K562 (cell line): Measurements from ENCODE around the gene PXN. TPM values are rescaled to one million over a fixed set of nuclear protein-coding genes. Genes with fewer than 3 reads are reported as not detected.
A peak's percentile ranks its signal among the peaks of the same experiment; 100 is the strongest.

Experiments
- BDP1 ChIP-seq: IDR thresholded peaks from 3 replicates; pipeline ENCODE4 v1.6.1; 2011; ENCODE audit not compliant: insufficient read length, insufficient read depth
- CBFA2T3 ChIP-seq: fragments of 450-650 bp; IDR thresholded peaks from 2 replicates; pipeline ENCODE4 v1.6.1; 2017
- CBFB ChIP-seq: sonication (generic); formaldehyde crosslinking; IDR thresholded peaks from 2 replicates; pipeline ENCODE4 v1.4.0; 2020; ENCODE audit warnings: mild to moderate bottlenecking, missing genetic modification reagents
- CHD4 ChIP-seq: fragments of 200-600 bp; sonication (generic); IDR thresholded peaks from 3 replicates; pipeline ENCODE4 v1.6.1; 2012; ENCODE audit warnings: low read depth, mild to moderate bottlenecking, mixed read lengths, low read length, inconsistent platforms; ENCODE audit not compliant: insufficient read depth, insufficient replicate concordance, poor library complexity, severe bottlenecking
- FUS ChIP-seq: fragments of 200-400 bp; formaldehyde crosslinking; optimal IDR thresholded peaks from 2 replicates; pipeline ENCODE3; 2017; ENCODE audit warnings: low read depth, low read length
- HNRNPLL ChIP-seq: fragments of 200-400 bp; formaldehyde crosslinking; IDR thresholded peaks from 2 replicates; pipeline ENCODE4 v1.6.1; 2017; ENCODE audit warnings: low read length, low read depth, mild to moderate bottlenecking; ENCODE audit not compliant: poor library complexity, severe bottlenecking
- MAFK ChIP-seq: IDR thresholded peaks from 2 replicates; pipeline ENCODE4 v1.6.1; 2011; ENCODE audit warnings: low read length, improper control_type of control experiment
- NCOA6 ChIP-seq: fragments of 450-650 bp; IDR thresholded peaks from 2 replicates; pipeline ENCODE4 v1.6.1; 2017; ENCODE audit warnings: mild to moderate bottlenecking
- NR2C1 ChIP-seq, 2 experiments: fragments of 450-650 bp; IDR thresholded peaks; 2 replicates each; pipeline ENCODE4 v1.6.1; 2017; ENCODE audit warnings: mild to moderate bottlenecking in 2 of 2, antibody characterized with exemption in 1 of 2, inconsistent platforms in 1 of 2, missing compliant biosample characterization in 1 of 2, missing genetic modification characterization in 1 of 2
- PHF20 ChIP-seq: fragments of 450-650 bp; IDR thresholded peaks from 2 replicates; pipeline ENCODE4 v1.6.1; 2018; ENCODE audit not compliant: partially characterized antibody
- SAP30 ChIP-seq: fragments of 200-600 bp; sonication (generic); IDR thresholded peaks from 2 replicates; pipeline ENCODE4 v1.6.1; 2012; ENCODE audit warnings: borderline replicate concordance, low read depth, mild to moderate bottlenecking, moderate library complexity, low read length, control low read depth, inconsistent platforms; ENCODE audit not compliant: insufficient read depth, poor library complexity, severe bottlenecking
- STAT5A ChIP-seq: IDR thresholded peaks from 2 replicates; pipeline ENCODE4 v1.6.1; 2012; ENCODE audit warnings: low read length, inconsistent platforms, borderline replicate concordance
- TAF9B ChIP-seq: fragments of 450-650 bp; IDR thresholded peaks from 2 replicates; pipeline ENCODE4 v1.6.1; 2018; ENCODE audit warnings: mild to moderate bottlenecking; ENCODE audit not compliant: partially characterized antibody
- U2AF2 ChIP-seq: fragments of 200-400 bp; formaldehyde crosslinking; optimal IDR thresholded peaks from 2 replicates; pipeline ENCODE3; 2017; ENCODE audit warnings: low read depth, mild to moderate bottlenecking, low read length
- ZBTB12 ChIP-seq: fragments of 250-450 bp; sonication (Bioruptor Pico); IDR thresholded peaks from 2 replicates; pipeline ENCODE4 v1.4.0; 2020
- ZNF134 ChIP-seq: fragments of 250-450 bp; sonication (Bioruptor Pico); conservative IDR thresholded peaks from 2 replicates; pipeline ENCODE4 v1.4.0; 2020
- ZNF717 ChIP-seq: fragments of 250-450 bp; sonication (Bioruptor Pico); IDR thresholded peaks from 2 replicates; pipeline ENCODE4 v1.5.0; 2021
- ZNF764 ChIP-seq: fragments of 250-450 bp; sonication (Bioruptor Pico); IDR thresholded peaks from 2 replicates; pipeline ENCODE4 v1.4.0; 2020; ENCODE audit warnings: low read depth, mild to moderate bottlenecking, moderate library complexity
- ZNF780A ChIP-seq: fragments of 250-450 bp; sonication (Bioruptor Pico); IDR thresholded peaks from 2 replicates; pipeline ENCODE4 v1.5.0; 2021; ENCODE audit warnings: mild to moderate bottlenecking
- ZSCAN29 ChIP-seq: fragments of 450-650 bp; IDR thresholded peaks from 2 replicates; pipeline ENCODE4 v1.6.1; 2017
- polyA plus RNA-seq, 8 experiments: library from polyadenylated mRNA; depleted of rRNA in 4 of 8; stranded (reverse) in 5 of 8; unstranded in 3 of 8; fragments of >200 nt; fragmentation: Nextera tagmentation in 2 of 8; fragmentation: Illumina TruSeq in 1 of 8; extraction: Ambion mirVana in 2 of 8; extraction: Trizol in 1 of 8; gene quantifications; 2 replicates each; pipeline versions ENCODE4 v1.2.1 to v1.2.3, GENCODE V29; 2011 to 2014; ENCODE audit warnings: inconsistent platforms in 1 of 8, missing spikeins in 1 of 8
- total RNA-seq, 7 experiments: library from RNA; depleted of rRNA in 6 of 7; stranded (reverse); fragments of >200 nt in 6 of 7; fragmentation: Illumina TruSeq in 2 of 7; extraction: Trizol in 2 of 7; gene quantifications; 2 replicates each; pipeline versions ENCODE4 v1.2.1 to v1.2.3, GENCODE V29; 2011 to 2021; ENCODE audit warnings: low replicate concordance in 1 of 7
- TF ChIP-seq, protein P1 (sequence below): sonication (generic); formaldehyde crosslinking; IDR thresholded peaks from 2 replicates; pipeline ENCODE4 v1.4.0; 2020; ENCODE audit warnings: mild to moderate bottlenecking, missing genetic modification reagents
- TF ChIP-seq, protein P2 (sequence below): sonication (generic); formaldehyde crosslinking; IDR thresholded peaks from 2 replicates; pipeline ENCODE4 v1.8.0; 2022; ENCODE audit warnings: mild to moderate bottlenecking, missing genetic modification reagents
- TF ChIP-seq, protein P3 (sequence below), 2 experiments: fragments of 200-800 bp in 1 of 2; sonication (Bioruptor generic) in 1 of 2; sonication (generic) in 1 of 2; formaldehyde crosslinking in 1 of 2; IDR thresholded peaks in 1 of 2; conservative IDR thresholded peaks in 1 of 2; 2 replicates each; pipeline versions ENCODE4 v1.5.0 to v1.6.1; 2016 to 2020; ENCODE audit warnings: missing compliant biosample characterization in 1 of 2, missing genetic modification characterization in 1 of 2, missing genetic modification reagents in 1 of 2

PXN gene
- total and polyA plus RNA-seq, 9 of the 15 experiments (the other 6 are each of a cell fraction or from before 2014, with no cell fraction given), result 4.0 to 74.1 (median 18.6) TPM

DNA sequence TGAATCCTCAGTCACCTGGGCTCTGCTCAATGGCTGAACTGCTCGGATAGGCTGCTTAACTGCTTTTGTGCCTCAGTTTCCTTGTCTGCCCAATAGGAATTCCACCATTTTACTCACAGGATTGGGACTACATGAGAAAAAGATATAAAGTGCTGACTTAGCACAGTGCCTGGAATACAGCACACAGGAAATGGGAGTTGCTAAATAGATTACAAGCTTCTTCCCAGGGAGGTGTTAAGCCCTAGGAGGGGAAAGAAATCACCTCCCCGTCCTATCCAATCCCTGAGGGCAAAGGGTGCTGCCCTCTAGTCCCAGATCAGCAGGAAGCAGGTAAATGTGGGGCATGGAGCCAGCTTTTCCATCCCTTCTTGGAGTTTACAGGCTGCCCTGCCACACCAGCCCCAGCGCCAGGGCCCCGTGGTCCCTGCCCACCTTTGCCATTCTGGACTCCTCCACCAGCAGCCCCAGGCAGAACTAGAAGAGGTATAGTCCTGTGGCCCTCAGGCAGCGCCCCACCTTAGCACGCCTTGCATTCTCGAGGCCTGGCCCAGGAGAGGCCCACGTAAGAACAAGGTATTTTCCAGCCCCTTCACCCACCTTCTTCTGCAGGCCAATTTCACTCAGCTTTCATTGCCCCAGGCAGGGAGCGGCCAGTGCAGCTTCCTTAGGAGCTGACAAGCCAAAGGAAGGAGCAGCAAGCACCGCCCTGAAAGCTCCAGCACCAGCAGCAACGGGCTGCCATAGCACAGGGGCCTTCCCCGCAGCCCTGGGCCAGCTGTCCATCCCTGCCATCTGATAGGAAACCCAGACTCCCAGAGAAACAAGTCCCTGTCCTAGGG is 35.8 kb downstream of the PXN start (continued):
- TF ChIP-seq STAT5A (no peak), CBFA2T3 (no peak), MAFK (peak; percentile 97), TAF9B (no peak), HNRNPLL (no peak), FUS (no peak), ZNF780A (CRISPR knock-in tag) (no peak), PHF20 (no peak), ZNF764 (CRISPR knock-in tag) (no peak), CBFB (no peak), CHD4 (no peak), NR2C1 (IDR thresholded peaks at IDR 0.05) (no peak), NR2C1 (tag; IDR thresholded peaks at IDR 0.05) (0 out of 2 replicates have a peak, but pooled peaks have one; percentile 30), SAP30 (peak; percentile 55), BDP1 (no peak), NCOA6 (no peak), ZNF134 (CRISPR knock-in tag) (no peak), ZSCAN29 (no peak), ZNF717 (CRISPR knock-in tag) (0 out of 2 replicates have a peak, but pooled peaks have one; percentile 58), ZBTB12 (CRISPR knock-in tag) (no peak), U2AF2 (no peak)
- TF ChIP-seq, protein P1, sequence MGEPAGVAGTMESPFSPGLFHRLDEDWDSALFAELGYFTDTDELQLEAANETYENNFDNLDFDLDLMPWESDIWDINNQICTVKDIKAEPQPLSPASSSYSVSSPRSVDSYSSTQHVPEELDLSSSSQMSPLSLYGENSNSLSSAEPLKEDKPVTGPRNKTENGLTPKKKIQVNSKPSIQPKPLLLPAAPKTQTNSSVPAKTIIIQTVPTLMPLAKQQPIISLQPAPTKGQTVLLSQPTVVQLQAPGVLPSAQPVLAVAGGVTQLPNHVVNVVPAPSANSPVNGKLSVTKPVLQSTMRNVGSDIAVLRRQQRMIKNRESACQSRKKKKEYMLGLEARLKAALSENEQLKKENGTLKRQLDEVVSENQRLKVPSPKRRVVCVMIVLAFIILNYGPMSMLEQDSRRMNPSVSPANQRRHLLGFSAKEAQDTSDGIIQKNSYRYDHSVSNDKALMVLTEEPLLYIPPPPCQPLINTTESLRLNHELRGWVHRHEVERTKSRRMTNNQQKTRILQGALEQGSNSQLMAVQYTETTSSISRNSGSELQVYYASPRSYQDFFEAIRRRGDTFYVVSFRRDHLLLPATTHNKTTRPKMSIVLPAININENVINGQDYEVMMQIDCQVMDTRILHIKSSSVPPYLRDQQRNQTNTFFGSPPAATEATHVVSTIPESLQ (CRISPR knock-in tag), result no peak
- TF ChIP-seq, protein P2, sequence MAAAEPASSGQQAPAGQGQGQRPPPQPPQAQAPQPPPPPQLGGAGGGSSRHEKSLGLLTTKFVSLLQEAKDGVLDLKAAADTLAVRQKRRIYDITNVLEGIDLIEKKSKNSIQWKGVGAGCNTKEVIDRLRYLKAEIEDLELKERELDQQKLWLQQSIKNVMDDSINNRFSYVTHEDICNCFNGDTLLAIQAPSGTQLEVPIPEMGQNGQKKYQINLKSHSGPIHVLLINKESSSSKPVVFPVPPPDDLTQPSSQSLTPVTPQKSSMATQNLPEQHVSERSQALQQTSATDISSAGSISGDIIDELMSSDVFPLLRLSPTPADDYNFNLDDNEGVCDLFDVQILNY (CRISPR knock-in tag), result no peak
- TF ChIP-seq, protein P3, sequence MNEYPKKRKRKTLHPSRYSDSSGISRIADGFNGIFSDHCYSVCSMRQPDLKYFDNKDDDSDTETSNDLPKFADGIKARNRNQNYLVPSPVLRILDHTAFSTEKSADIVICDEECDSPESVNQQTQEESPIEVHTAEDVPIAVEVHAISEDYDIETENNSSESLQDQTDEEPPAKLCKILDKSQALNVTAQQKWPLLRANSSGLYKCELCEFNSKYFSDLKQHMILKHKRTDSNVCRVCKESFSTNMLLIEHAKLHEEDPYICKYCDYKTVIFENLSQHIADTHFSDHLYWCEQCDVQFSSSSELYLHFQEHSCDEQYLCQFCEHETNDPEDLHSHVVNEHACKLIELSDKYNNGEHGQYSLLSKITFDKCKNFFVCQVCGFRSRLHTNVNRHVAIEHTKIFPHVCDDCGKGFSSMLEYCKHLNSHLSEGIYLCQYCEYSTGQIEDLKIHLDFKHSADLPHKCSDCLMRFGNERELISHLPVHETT (CRISPR knock-in tag; conservative IDR thresholded peaks at IDR 0.05 in 1 of 2, IDR thresholded peaks at IDR 0.05 in 1 of 2), result no peak
